ENCODE measurements around the gene GABRB3. TPM values are rescaled to one million over a fixed set of nuclear protein-coding genes. Genes with fewer than 3 reads are reported as not detected.

GABRB3 gene
- total RNA-seq, 1 donor from 2014 or later, result 2.2 TPM

- DNase-seq (ENCODE audit: missing footprints) (no peak), ATAC-seq (no peak)
- intact Hi-C loops (cut with DNase I), result no loop called here
Measured at GRCh38 chr15:26690778-26691177, 82.1 kb downstream of the GABRB3 start.

GRCh38 chr15:26689462-26689861, 83.4 kb downstream of the GABRB3 start:
- no peak for ATAC-seq
- intact Hi-C loops (cut with DNase I), result no loop called here

GRCh38 chr15:26686547-26687187, 86.2 kb downstream of the GABRB3 start:
- ATAC-seq, result no peak
- no peak for DNase-seq (ENCODE audit: missing footprints)

More at GRCh38 chr15:26689462-26689861, 83.4 kb downstream of the GABRB3 start:
- no peak for DNase-seq (ENCODE audit: missing footprints)

GRCh38 chr15:26682598-26683164, 90.2 kb downstream of the GABRB3 start:
- intact Hi-C loops (cut with DNase I), result no loop called here

More at GRCh38 chr15:26686547-26687187, 86.2 kb downstream of the GABRB3 start:
- intact Hi-C loops (cut with DNase I), result no loop called here

GRCh38 chr15:26679927-26680326, 92.9 kb downstream of the GABRB3 start:
- intact Hi-C loops (cut with DNase I), result loop anchor here (10.0 kb wide), 1 partner anchor 45 kb away; no protein-coding TSS in a partner anchor
- DNase-seq (ENCODE audit: missing footprints), result no peak

More at GRCh38 chr15:26682598-26683164, 90.2 kb downstream of the GABRB3 start:
- no peak for DNase-seq (ENCODE audit: missing footprints)
- no peak for ATAC-seq

GRCh38 chr15:26676115-26676514, 96.8 kb downstream of the GABRB3 start:
- intact Hi-C loops (cut with DNase I), result loop anchor here (10.0 kb wide), 1 partner anchor 49 kb away; no protein-coding TSS in a partner anchor
- DNase-seq (ENCODE audit: missing footprints) (no peak), ATAC-seq (no peak)

More at GRCh38 chr15:26679927-26680326, 92.9 kb downstream of the GABRB3 start:
- no peak for ATAC-seq

- DNase-seq (ENCODE audit: missing footprints), result no peak
- no peak for ATAC-seq
- intact Hi-C loops (cut with DNase I), result loop anchor here (10.0 kb wide), 1 partner anchor 50 kb away; no protein-coding TSS in a partner anchor
Measured at GRCh38 chr15:26674467-26674866, 98.4 kb downstream of the GABRB3 start.

GRCh38 chr15:26673445-26673844, 99.4 kb downstream of the GABRB3 start:
- intact Hi-C loops (cut with DNase I), result loop anchor here (10.0 kb wide), 1 partner anchor 51 kb away; no protein-coding TSS in a partner anchor
- ATAC-seq (no peak), DNase-seq (ENCODE audit: missing footprints) (no peak)

- ATAC-seq (no peak), DNase-seq (ENCODE audit: missing footprints) (no peak)
- intact Hi-C loops (cut with DNase I), result loop anchor here (10.0 kb wide), 1 partner anchor 55 kb away; no protein-coding TSS in a partner anchor
Measured at GRCh38 chr15:26670116-26670515, 102.8 kb downstream of the GABRB3 start.

GRCh38 chr15:26667222-26667988, 105.5 kb downstream of the GABRB3 start:
- intact Hi-C loops (cut with DNase I), result no loop called here
- ATAC-seq (peak; percentile 67), DNase-seq (ENCODE audit: missing footprints) (no peak)

GRCh38 chr15:26665957-26666791, 106.7 kb downstream of the GABRB3 start:
- DNase-seq (ENCODE audit: missing footprints) (no peak), ATAC-seq (no peak)
- intact Hi-C loops (cut with DNase I), result no loop called here

- DNase-seq (ENCODE audit: missing footprints) (no peak), ATAC-seq (no peak)
- intact Hi-C loops (cut with DNase I), result no loop called here
Measured at GRCh38 chr15:26662283-26662682, 110.6 kb downstream of the GABRB3 start.

GRCh38 chr15:26661748-26662147, 111.1 kb downstream of the GABRB3 start:
- intact Hi-C loops (cut with DNase I), result no loop called here
- no peak for ATAC-seq
- no peak for DNase-seq (ENCODE audit: missing footprints)

GRCh38 chr15:26661107-26661506, 111.8 kb downstream of the GABRB3 start:
- intact Hi-C loops (cut with DNase I), result no loop called here
- ATAC-seq (no peak), DNase-seq (ENCODE audit: missing footprints) (no peak)

- ATAC-seq, result no peak
- intact Hi-C loops (cut with DNase I), result no loop called here
- DNase-seq (ENCODE audit: missing footprints), result no peak
Measured at GRCh38 chr15:26660241-26660640, 112.6 kb downstream of the GABRB3 start.

GRCh38 chr15:26658290-26658689, 114.6 kb downstream of the GABRB3 start:
- ATAC-seq (no peak), DNase-seq (ENCODE audit: missing footprints) (no peak)
- intact Hi-C loops (cut with DNase I), result no loop called here

GRCh38 chr15:26656080-26656479, 116.8 kb downstream of the GABRB3 start:
- ATAC-seq (no peak), DNase-seq (ENCODE audit: missing footprints) (no peak)
- intact Hi-C loops (cut with DNase I), result no loop called here

- ATAC-seq (no peak), DNase-seq (ENCODE audit: missing footprints) (no peak)
- intact Hi-C loops (cut with DNase I), result no loop called here
Measured at GRCh38 chr15:26651909-26652308, 121.0 kb downstream of the GABRB3 start.

- intact Hi-C loops (cut with DNase I), result no loop called here
- ATAC-seq (no peak), DNase-seq (ENCODE audit: missing footprints) (no peak)
Measured at GRCh38 chr15:26648676-26649075, 124.2 kb downstream of the GABRB3 start.

Measured in Right ventricle myocardium inferior (tissue), 1 donor.